Left lobe of liver (tissue), 2 donors: ENCODE results near the gene NIPAL3. TPM values are rescaled to one million over a fixed set of nuclear protein-coding genes. Genes with fewer than 3 reads are reported as not detected.
A peak's percentile ranks its signal among the peaks of the same experiment; 100 is the strongest.

Experiments used
- ATAC-seq: fragments of 200-7000 bp; cut with Tn5 transposase; one replicate; pipeline ENCODE4 v1.9.1; 2020; ENCODE audit warnings: mild to moderate bottlenecking, moderate library complexity
- DNase-seq: peaks from one replicate; pipeline ENCODE4 v3.0.0-alpha.2; 2020; ENCODE audit warnings: low spot score
- total RNA-seq: library from RNA; stranded (reverse); gene quantifications from one replicate; pipeline ENCODE4 v1.2.1, GENCODE V29; 2021
- donor health status: DM: no; HTN: no; CAD: no; lungs with moderate emphysema.
- donor health status: DM: no; HTN: yes; CAD: no.

The NIPAL3 gene
- total RNA-seq = 6.3 TPM

GRCh38 chr1:24415334-24415909 is at the start of gene NIPAL3:
Gene NIPAL3 (plus strand): TSS chr1:24415802. CDS start chr1:24419548, 3,746 bp downstream.
- DNase-seq (peak; percentile 99), ATAC-seq (peak; percentile 91)

- ATAC-seq = no peak
- DNase-seq = no peak
Measured at GRCh38 chr1:24366707-24367106, 48.9 kb upstream of the NIPAL3 start.

- DNase-seq = no peak
- ATAC-seq = no peak
Measured at GRCh38 chr1:24369199-24369598, 46.4 kb upstream of the NIPAL3 start.

GRCh38 chr1:24369801-24370200 is 45.8 kb upstream of the NIPAL3 start:
- ATAC-seq = no peak
- no peak for DNase-seq

- DNase-seq = no peak
- no peak for ATAC-seq
Measured at GRCh38 chr1:24373044-24373443, 42.6 kb upstream of the NIPAL3 start.

DNA sequence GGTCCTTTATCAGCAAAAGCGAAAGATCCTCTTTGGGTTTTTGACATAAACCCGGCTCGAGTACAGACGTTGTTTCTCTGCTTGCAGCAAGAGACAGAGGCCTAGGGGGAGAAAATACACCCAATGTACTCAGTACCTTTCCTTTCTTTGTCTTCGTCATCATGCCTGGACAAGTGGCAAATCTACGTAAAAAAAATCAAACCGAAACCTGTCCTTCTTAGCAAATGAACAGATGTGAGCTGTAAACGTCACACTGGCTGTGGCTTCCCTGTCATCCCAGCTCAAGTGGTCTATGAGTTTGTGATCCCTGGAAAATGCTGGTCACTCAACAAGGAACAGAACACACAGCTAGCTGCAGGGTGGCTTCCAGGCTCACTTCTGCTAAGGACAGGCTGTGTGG is 41.9 kb upstream of the NIPAL3 start:
- no peak for DNase-seq
- ATAC-seq = no peak

DNA sequence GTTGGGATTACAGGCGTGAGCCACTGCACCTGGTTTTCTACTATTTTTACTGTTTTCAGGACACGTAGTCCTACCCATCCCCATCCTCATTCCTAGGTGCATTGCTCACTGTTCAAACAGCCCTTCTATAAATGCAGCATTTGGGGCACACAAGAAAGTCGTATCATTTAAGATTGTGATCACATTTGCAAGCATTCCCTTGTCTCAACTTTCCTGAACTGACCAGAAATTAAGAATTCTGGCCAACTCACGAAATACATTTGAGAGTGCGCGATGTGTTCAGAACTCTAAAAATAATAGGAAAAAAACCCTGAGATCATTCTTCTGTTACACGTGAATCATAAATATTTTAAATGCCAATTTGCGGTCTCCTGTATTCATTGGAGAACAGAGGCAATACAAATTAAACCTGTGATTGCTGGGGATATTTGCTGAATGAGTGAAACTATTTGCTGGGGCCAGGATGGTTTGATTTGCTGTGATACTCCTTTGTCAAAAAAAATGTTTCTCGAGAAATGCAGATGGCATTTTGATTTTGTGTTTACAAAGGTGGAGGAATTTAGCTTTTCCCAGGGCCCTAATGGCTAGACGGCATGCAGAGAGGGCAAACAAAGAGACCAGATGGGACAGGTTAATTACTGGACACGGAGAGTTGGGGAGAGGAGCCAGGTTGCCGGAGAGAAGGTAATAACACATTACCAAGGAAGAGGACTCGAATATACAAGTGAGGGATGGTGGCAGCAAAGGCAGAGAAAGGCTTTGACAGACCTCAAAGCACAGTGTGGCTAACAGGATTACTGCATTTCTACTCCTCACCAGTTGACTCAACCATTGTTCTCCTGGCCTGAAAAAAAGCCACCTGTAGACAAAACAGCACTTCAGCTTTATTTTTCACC is 40.5 kb upstream of the NIPAL3 start:
- ATAC-seq (no peak), DNase-seq (peak; percentile 14)

GRCh38 chr1:24379733-24380315 is 35.8 kb upstream of the NIPAL3 start:
- ATAC-seq (no peak), DNase-seq (no peak)

- DNase-seq (peak; percentile 21), ATAC-seq (no peak)
Measured at GRCh38 chr1:24380508-24380907, 35.1 kb upstream of the NIPAL3 start.

DNA sequence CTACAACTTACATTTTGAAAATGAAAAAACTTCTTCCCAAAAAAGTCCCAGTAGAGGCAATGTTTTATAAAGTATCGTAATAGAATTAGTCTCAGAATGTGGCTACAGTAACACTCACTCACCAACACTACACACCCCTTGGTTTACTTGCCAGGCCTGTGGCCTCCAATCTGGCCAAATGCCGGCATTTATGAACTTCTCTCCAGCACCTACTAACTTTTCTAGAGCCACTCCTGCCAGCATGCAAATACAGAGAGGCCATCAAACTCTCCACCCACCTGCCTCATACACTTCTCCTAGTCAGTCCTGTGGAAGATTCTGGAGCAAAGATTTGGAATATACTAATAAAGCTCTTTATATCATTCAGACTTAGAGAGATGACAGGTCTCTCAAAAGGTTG is 34.3 kb upstream of the NIPAL3 start:
- peak; percentile 45 for DNase-seq
- ATAC-seq = peak; percentile 72

- ATAC-seq (no peak), DNase-seq (no peak)
Measured at GRCh38 chr1:24382165-24382577, 33.4 kb upstream of the NIPAL3 start.

DNA sequence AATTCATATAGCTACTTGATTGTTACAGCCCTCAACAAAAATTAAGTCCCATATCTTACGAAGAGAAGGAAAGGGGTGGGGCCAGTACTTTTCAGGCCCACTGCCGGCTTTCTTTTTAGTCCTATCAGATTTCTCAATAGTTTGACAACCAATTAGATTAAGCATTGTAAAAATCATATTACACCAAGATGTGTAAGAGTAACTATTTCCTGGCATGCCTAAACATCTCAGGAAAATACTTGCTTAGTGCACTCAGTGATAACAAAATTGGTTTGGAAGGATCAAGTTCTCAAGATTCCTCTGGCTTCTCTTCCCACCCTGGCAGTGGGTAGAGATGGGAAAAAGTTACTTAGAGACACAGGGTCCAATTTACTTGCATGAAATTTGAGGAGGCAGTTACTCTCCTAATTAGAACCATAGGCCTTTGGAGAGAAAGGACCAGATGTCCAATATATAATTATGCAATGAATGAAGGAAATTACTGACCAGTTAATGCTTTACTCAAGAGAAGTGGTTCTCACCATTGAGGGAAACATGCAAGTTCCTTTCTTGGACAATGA is 32.1 kb upstream of the NIPAL3 start:
- DNase-seq = no peak
- no peak for ATAC-seq

DNA sequence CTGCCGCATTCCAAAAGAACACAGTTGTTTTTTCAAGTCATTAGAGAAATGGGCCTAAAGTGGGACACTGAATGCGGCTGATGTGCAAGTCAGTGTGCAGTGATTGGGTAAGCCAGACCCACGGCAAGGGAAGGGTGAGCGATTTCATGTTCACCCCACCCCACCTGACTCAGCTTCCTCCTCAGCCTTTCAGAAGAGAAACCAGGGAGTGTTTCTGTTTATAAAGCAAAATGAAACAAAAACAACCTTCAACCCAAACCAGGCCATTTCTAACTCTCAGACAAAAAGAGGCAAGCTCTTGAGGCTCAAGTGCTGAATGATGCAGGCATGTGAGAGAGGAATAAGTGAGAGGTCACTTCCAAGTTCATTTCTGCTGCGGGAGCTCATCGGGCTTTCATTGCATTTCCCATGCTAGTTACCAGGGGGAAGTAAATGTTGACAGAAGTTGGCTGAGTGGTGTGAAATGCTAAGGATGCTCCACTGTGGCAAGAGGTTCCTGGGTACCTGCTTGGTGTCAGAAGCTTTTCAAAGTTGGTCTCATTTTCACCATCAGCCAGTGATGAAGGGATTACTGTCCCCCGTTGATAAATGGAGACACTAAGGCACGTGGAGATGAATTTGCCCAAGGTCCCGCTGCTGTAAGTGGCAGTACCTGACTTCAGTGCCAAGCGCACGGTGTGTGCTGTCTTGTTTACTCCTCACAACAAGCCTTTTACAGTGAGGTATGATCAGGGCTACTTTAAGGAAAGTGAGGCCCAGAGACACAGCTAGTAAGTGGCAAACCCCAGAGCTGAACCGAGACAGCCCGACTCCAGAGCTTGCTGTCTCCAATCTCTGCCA is 31.1 kb upstream of the NIPAL3 start:
- no peak for DNase-seq
- no peak for ATAC-seq

- ATAC-seq (no peak), DNase-seq (no peak)
Measured at GRCh38 chr1:24385160-24385940, 30.3 kb upstream of the NIPAL3 start.

GRCh38 chr1:24386241-24386640 is 29.4 kb upstream of the NIPAL3 start:
- ATAC-seq (no peak), DNase-seq (no peak)

- DNase-seq = no peak
- ATAC-seq = no peak
Measured at GRCh38 chr1:24386931-24387330, 28.7 kb upstream of the NIPAL3 start.

GRCh38 chr1:24387636-24388175 is 27.9 kb upstream of the NIPAL3 start:
- DNase-seq = no peak
- ATAC-seq = peak; percentile 27

DNA sequence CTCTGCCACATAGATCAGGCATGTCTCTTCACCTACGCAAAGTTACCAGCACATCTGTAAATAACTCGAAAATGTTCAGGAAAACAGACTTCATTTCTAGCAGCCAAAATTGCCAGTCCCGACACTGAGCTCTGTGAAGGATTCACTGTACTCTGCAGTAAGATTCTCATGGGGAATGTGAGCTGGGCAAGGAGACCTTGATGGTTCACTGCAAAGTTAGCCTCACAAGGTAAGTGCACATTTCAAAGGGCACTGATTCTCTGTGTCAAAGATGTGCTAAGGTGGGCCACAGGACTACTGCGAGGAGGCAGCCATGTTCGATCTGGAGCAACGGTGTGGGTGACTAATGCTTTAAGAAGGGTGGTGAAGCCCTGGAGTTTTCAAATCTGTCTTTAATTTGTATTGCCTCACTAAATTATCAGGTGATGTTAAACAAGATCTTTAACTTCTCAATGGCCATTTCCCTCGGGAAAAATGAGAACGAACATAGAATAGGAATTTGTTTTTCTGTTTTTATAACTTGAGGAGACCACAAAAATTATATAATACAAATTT is 27.2 kb upstream of the NIPAL3 start:
- no peak for DNase-seq
- no peak for ATAC-seq

DNA sequence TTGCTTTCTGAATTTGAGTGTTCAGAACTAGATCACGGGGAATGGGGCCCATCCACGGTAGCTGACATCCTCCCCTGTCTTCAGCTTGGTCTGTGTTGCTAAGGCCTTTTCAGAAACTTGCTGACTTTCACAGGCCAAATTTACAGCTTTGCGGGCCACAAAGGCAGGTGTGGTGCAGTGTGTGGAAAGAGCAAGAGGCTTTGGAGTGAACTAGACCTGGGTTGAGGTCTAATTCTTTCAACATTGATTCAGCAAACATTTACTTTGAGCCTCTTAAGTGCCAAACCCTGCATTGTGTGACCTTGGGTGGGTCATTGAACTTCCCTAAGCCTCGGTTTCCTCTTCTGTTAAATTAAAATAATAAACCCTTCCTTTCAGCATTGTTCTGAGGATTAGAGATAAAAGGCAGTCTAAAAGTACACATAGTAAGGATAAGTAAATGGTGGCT is 26.3 kb upstream of the NIPAL3 start:
- DNase-seq = no peak
- peak; percentile 30 for ATAC-seq
